GM12878 (cell line): ENCODE data around the gene PDIA5. TPM values are rescaled to one million over a fixed set of nuclear protein-coding genes. Genes with fewer than 3 reads are reported as not detected.
"Not testable (repeated sequence)": the region's sequence is repeated elsewhere in the genome, so short reads cannot be mapped to it uniquely, and the experiment has no call there.

Source experiments
- ATAC-seq: fragments of 200-7000 bp; cut with Tn5 transposase; 3 replicates; pipeline ENCODE4 v1.9.1; 2020; ENCODE audit warnings: mild to moderate bottlenecking, moderate library complexity
- BruUV-seq: library from RNA; stranded (reverse); fragments of 400-500 nt; replicated peaks from 2 replicates; lab custom pipeline; 2021; lab: Mats Ljungman, UMichigan
- CTCF ChIA-PET: fragments of 300-600 bp; sonication (Branson Sonifier 250); formaldehyde crosslinking; extraction: SDS; loops from one replicate; lab custom pipeline; 2021; ENCODE audit warnings: inconsistent platforms; lab: Yijun Ruan, JAX
- POLR2A ChIA-PET: fragments of 350-600 bp; formaldehyde crosslinking; extraction: SDS; loops from one replicate; lab custom pipeline; 2021; ENCODE audit warnings: inconsistent platforms; lab: Charles Lee
- RAD21 ChIA-PET: fragments of 300-600 bp; sonication (Branson Sonifier 250); formaldehyde crosslinking; loops from one replicate; lab custom pipeline; 2023; ENCODE audit warnings: antibody characterized with exemption; ENCODE audit not compliant: unreplicated experiment; lab: Charles Lee
- SMC1A ChIA-PET: fragments of 300-600 bp; sonication (Branson Sonifier 250); formaldehyde crosslinking; loops from one replicate; lab custom pipeline; 2023; ENCODE audit not compliant: unreplicated experiment, uncharacterized antibody; lab: Charles Lee
- DNase-seq: peaks from one replicate; pipeline ENCODE4 v3.0.0-alpha.2; 2011; ENCODE audit warnings: low read depth, low spot score
- FAIRE-seq: peaks from 3 replicates; lab custom pipeline; 2011; peaks lifted over from hg19 to GRCh38; lab: Jason Lieb, UNC
- H2AFZ ChIP-seq: 2 replicates; pipeline ENCODE4 v1.6.0; 2011; ENCODE audit warnings: low read depth, low read length, control low read depth; ENCODE audit not compliant: control insufficient read depth
- H3K27ac ChIP-seq: 2 replicates; pipeline ENCODE4 v1.5.1; 2011; ENCODE audit warnings: control low read depth; ENCODE audit not compliant: control insufficient read depth, insufficient read depth
- H3K27me3 ChIP-seq, 2 experiments: replicated peaks in 1 of 2; 2 replicates each; pipeline versions ENCODE4 v1.6.0 to v1.6.1; 2011; ENCODE audit warnings: low read length in 1 of 2; ENCODE audit not compliant: control insufficient read depth in 2 of 2, insufficient read depth in 2 of 2
- H3K36me3 ChIP-seq, 2 experiments: 2 replicates each; pipeline ENCODE4 v1.5.1; 2011; ENCODE audit warnings: low read length in 1 of 2; ENCODE audit not compliant: control insufficient read depth in 2 of 2, insufficient read depth in 2 of 2
- H3K4me1 ChIP-seq: 2 replicates; pipeline ENCODE4 v1.6.1; 2011; ENCODE audit warnings: mild to moderate bottlenecking, low read length, moderate library complexity, mixed read lengths; ENCODE audit not compliant: control insufficient read depth, insufficient read depth
- H3K4me2 ChIP-seq: 2 replicates; pipeline ENCODE4 v1.6.0; 2011; ENCODE audit warnings: control low read depth; ENCODE audit not compliant: control insufficient read depth, insufficient read depth
- H3K4me3 ChIP-seq: fragments of 200-600 bp; sonication (generic); 2 replicates; pipeline ENCODE4 v1.5.1; 2016
- H3K79me2 ChIP-seq: 2 replicates; pipeline ENCODE4 v1.6.0; 2011; ENCODE audit warnings: low read length; ENCODE audit not compliant: control insufficient read depth, insufficient read depth
- H3K9ac ChIP-seq: 2 replicates; pipeline ENCODE4 v1.8.0; 2011; ENCODE audit warnings: low read length, control low read depth, mixed read lengths; ENCODE audit not compliant: control insufficient read depth, insufficient read depth
- H3K9me3 ChIP-seq: replicated peaks from 3 replicates; pipeline ENCODE4 v1.5.1; 2011; ENCODE audit warnings: mild to moderate bottlenecking, low read length; ENCODE audit not compliant: control insufficient read depth, insufficient read depth
- H4K20me1 ChIP-seq: 2 replicates; pipeline ENCODE4 v1.6.0; 2011; ENCODE audit not compliant: control insufficient read depth, insufficient read depth
- BCL11A ChIP-seq: IDR thresholded peaks from 2 replicates; pipeline ENCODE4 v1.6.1; 2011; ENCODE audit warnings: low read depth, low read length
- ELK1 ChIP-seq: IDR thresholded peaks from 2 replicates; pipeline ENCODE4 v1.6.1; 2012; ENCODE audit warnings: low read depth, low read length, improper control_type of control experiment
- ETV6 ChIP-seq, 2 experiments: fragments of 450-650 bp in 1 of 2; IDR thresholded peaks in 1 of 2; conservative IDR thresholded peaks in 1 of 2; 2 replicates each; pipeline ENCODE4 v1.6.1; 2014; ENCODE audit warnings: antibody characterized with exemption in 1 of 2, borderline replicate concordance in 1 of 2, low read depth in 1 of 2, mild to moderate bottlenecking in 1 of 2, moderate library complexity in 1 of 2
- WGBS: methylation state at CpG from one replicate; pipeline ENCODE4 v1.1.6; 2016; ENCODE audit warnings: low lambda C conversion rate; ENCODE audit not compliant: insufficient replicate concordance, insufficient coverage; ENCODE audit errors: missing lambda C conversion rate; 5-methylcytosine and 5-hydroxymethylcytosine counted together
- in situ Hi-C: fragments of 300-500 bp; cut with MboI; formaldehyde crosslinking; loops from 9 replicates; pipeline ENCODE4 v1.14.3; 2018; ENCODE audit warnings: mixed read lengths
- intact Hi-C: fragments of 100-400 bp; cut with micrococcal nuclease; formaldehyde crosslinking; loops from one replicate; pipeline ENCODE4 v1.14.2; 2022; ENCODE audit not compliant: unreplicated experiment
- polyA plus RNA-seq, 11 experiments: library from polyadenylated mRNA; depleted of rRNA in 4 of 11; unstranded in 6 of 11; stranded (reverse) in 5 of 11; fragments of >200 nt; fragmentation: Nextera tagmentation in 4 of 11; fragmentation: Illumina TruSeq in 1 of 11; extraction: Ambion mirVana in 4 of 11; extraction: Trizol in 1 of 11; gene quantifications; 1 replicate in 1 of 11; 2 replicates in 10 of 11; pipeline versions ENCODE4 v1.2.1 to v1.2.3, GENCODE V29; 2011 to 2016; ENCODE audit warnings: inconsistent platforms in 2 of 11, missing spikeins in 2 of 11, low read depth in 1 of 11
- total RNA-seq, 4 experiments: library from RNA; depleted of rRNA in 3 of 4; stranded (reverse); fragments of >200 nt in 3 of 4; fragmentation: Illumina TruSeq in 1 of 4; extraction: Trizol in 1 of 4; gene quantifications; 2 replicates each; pipeline versions ENCODE4 v1.2.1 to v1.2.3, GENCODE V29; 2013 to 2021
- TF ChIP-seq, protein P1 (sequence below): IDR thresholded peaks from 2 replicates; pipeline ENCODE4 v1.6.1; 2011; ENCODE audit warnings: mild to moderate bottlenecking, low read depth, low read length, moderate library complexity; ENCODE audit not compliant: insufficient replicate concordance

PDIA5 gene
- total and polyA plus RNA-seq, 10 of the 15 experiments (the other 5 are each of a cell fraction or from before 2014, with no cell fraction given): 4.1 to 24.8 (median 19.2) TPM

GRCh38 chr3:123151251-123151705, 84.5 kb downstream of the PDIA5 start (continued):
- TF ChIP-seq, protein P1, sequence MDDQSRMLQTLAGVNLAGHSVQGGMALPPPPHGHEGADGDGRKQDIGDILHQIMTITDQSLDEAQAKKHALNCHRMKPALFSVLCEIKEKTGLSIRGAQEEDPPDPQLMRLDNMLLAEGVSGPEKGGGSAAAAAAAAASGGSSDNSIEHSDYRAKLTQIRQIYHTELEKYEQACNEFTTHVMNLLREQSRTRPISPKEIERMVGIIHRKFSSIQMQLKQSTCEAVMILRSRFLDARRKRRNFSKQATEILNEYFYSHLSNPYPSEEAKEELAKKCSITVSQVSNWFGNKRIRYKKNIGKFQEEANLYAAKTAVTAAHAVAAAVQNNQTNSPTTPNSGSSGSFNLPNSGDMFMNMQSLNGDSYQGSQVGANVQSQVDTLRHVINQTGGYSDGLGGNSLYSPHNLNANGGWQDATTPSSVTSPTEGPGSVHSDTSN: no peak
- no peak for TF ChIP-seq BCL11A
- TF ChIP-seq ELK1: no peak

DNA sequence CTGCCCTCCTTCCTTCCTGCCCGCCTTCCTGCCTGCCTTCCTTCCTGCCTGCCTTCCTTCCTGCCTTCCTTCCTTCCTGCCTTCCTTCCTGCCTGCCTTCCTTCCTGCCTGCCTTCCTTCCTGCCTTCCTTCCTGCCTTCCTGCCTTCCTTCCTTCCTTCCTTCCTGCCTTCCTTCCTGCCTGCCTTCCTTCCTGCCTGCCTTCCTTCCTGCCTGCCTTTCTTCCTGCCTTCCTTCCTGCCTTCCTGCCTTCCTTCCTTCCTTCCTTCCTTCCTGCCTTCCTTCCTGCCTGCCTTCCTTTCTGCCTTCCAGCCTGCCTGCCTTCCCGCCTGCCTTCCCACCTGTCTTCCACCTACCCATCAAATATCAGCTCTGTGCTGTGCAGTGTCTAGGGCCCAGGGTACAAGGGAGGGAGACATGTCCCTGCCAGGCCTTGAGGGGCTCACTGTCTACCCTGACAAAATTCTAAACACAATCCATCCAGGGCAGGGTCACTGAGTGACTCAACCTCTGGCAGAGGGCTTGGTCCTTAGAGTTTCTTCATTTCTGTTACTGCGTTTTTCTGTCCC, 85.1 kb downstream of the PDIA5 start:
- H3K27me3 ChIP-seq, SMC1A ChIA-PET, H3K4me1 ChIP-seq, H3K9me3 ChIP-seq, H2AFZ ChIP-seq, H4K20me1 ChIP-seq, POLR2A ChIA-PET, H3K9ac ChIP-seq, DNase-seq, BruUV-seq, H3K27ac ChIP-seq, FAIRE-seq, intact Hi-C loops, ATAC-seq, H3K4me3 ChIP-seq, H3K79me2 ChIP-seq, in situ Hi-C loops, H3K4me2 ChIP-seq: not testable (repeated sequence)
- peak in 1 of 2 experiments; percentile 99; a peak in 2 of 4 replicates for TF ChIP-seq ETV6 (conservative IDR thresholded peaks at IDR 0.05 in 1 of 2, IDR thresholded peaks at IDR 0.05 in 1 of 2; ENCODE audit: borderline replicate concordance in 1 of 2, low read depth in 1 of 2)
- peaks cover 11% of the 10 kb centered on the region in 2 experiments; a peak in 3 of 4 replicates for H3K36me3 ChIP-seq
- CTCF ChIA-PET: interaction anchor here (0.6 kb wide), 2 partner anchors 50 to 321 kb away, joined by 3 read pairs; partner anchors contain the start of gene SEC22A
- 72% methylated on average over 3 of the region's 3 CpGs for WGBS
- RAD21 ChIA-PET: interaction anchor here (1.0 kb wide), 1 partner anchor 128 kb away, joined by 3 read pairs; no protein-coding TSS in a partner anchor
